Panc1 (cell line): ENCODE results near the gene DDX3Y. TPM values are rescaled to one million over a fixed set of nuclear protein-coding genes. Genes with fewer than 3 reads are reported as not detected.

Source experiments
- ATAC-seq: fragments of 200-7000 bp; cut with Tn5 transposase; 2 replicates; pipeline ENCODE4 v1.9.1; 2020; ENCODE audit warnings: mild to moderate bottlenecking, moderate library complexity
- BruUV-seq: library from RNA; stranded (reverse); fragments of 400-500 nt; replicated peaks from 2 replicates; lab custom pipeline; 2021; lab: Mats Ljungman, UMichigan
- CTCF ChIA-PET: fragments of 300-600 bp; sonication (Branson Sonifier 250); formaldehyde crosslinking; loops from one replicate; lab custom pipeline; 2022; ENCODE audit warnings: antibody characterized with exemption; lab: Charles Lee
- POLR2A ChIA-PET: fragments of 300-600 bp; sonication (Branson Sonifier 250); formaldehyde crosslinking; loops from one replicate; lab custom pipeline; 2022; ENCODE audit warnings: antibody characterized with exemption; lab: Charles Lee
- DNase-seq: peaks from one replicate; pipeline ENCODE4 v3.0.0-alpha.2; 2010; ENCODE audit warnings: low read depth, low spot score
- H3K27ac ChIP-seq: 2 replicates; pipeline ENCODE4 v1.5.1; 2011; ENCODE audit warnings: mild to moderate bottlenecking, low read length, inconsistent platforms
- H3K27me3 ChIP-seq: fragments of 200-500 bp; sonication (Bioruptor generic); 2 replicates; pipeline ENCODE4 v1.6.0; 2014; ENCODE audit warnings: low read length, inconsistent platforms; ENCODE audit not compliant: control insufficient read depth, insufficient read depth
- H3K36me3 ChIP-seq: fragments of 200-500 bp; sonication (Bioruptor generic); 2 replicates; pipeline ENCODE4 v1.5.1; 2014; ENCODE audit warnings: inconsistent platforms, mild to moderate bottlenecking, low read length, moderate library complexity; ENCODE audit not compliant: control insufficient read depth, insufficient read depth
- H3K4me1 ChIP-seq: 2 replicates; pipeline ENCODE4 v1.5.1; 2011; ENCODE audit warnings: inconsistent platforms, mild to moderate bottlenecking, low read length, moderate library complexity; ENCODE audit not compliant: control insufficient read depth, insufficient read depth
- H3K4me3 ChIP-seq, 2 experiments: 2 replicates each; pipeline ENCODE4 v1.5.1; 2011 to 2012; ENCODE audit warnings: low read depth in 2 of 2, low read length in 2 of 2, mild to moderate bottlenecking in 2 of 2, inconsistent platforms in 1 of 2, moderate library complexity in 1 of 2
- H3K9me3 ChIP-seq: fragments of 200-500 bp; sonication (Bioruptor generic); 2 replicates; pipeline ENCODE4 v1.5.1; 2014; ENCODE audit warnings: low read depth, mild to moderate bottlenecking, inconsistent platforms, low read length, moderate library complexity; ENCODE audit not compliant: control insufficient read depth, insufficient read depth
- CTCF ChIP-seq: fragments of 450-650 bp; IDR thresholded peaks from 2 replicates; pipeline ENCODE4 v1.5.1; 2017; ENCODE audit warnings: mild to moderate bottlenecking
- POLR2AphosphoS5 ChIP-seq: IDR thresholded peaks from 2 replicates; pipeline ENCODE4 v1.6.1; 2012; ENCODE audit warnings: mild to moderate bottlenecking, low read depth, low read length, moderate library complexity
- SIN3A ChIP-seq: IDR thresholded peaks from 2 replicates; pipeline ENCODE4 v1.6.1; 2012; ENCODE audit warnings: low read depth, mild to moderate bottlenecking, low read length, moderate library complexity, borderline replicate concordance; ENCODE audit not compliant: insufficient read depth
- TCF7L2 ChIP-seq: IDR thresholded peaks from 2 replicates; pipeline ENCODE4 v1.6.1; 2011; ENCODE audit warnings: mild to moderate bottlenecking, low read depth, low read length, inconsistent platforms
- in situ Hi-C: cut with HindIII; loops from 2 replicates; pipeline ENCODE4 v1.10.0; 2016; ENCODE audit warnings: low sequenced_read_pairs, low pct_unique_long_range_greater_than_20kb
- intact Hi-C: fragments of 100-400 bp; cut with micrococcal nuclease; formaldehyde crosslinking; loops from one replicate; pipeline ENCODE4 v1.10.0; 2022; ENCODE audit not compliant: unreplicated experiment
- total RNA-seq: library from RNA; stranded (reverse); gene quantifications from one replicate; pipeline ENCODE4 v1.2.1, GENCODE V29; 2021; ENCODE audit not compliant: unreplicated experiment
- TF ChIP-seq, protein P1 (sequence below), 2 experiments: IDR thresholded peaks; 2 replicates each; pipeline ENCODE4 v1.6.1; 2011 to 2012; ENCODE audit warnings: low read depth in 2 of 2, control low read depth in 1 of 2, low read length in 1 of 2, mild to moderate bottlenecking in 1 of 2, moderate library complexity in 1 of 2; ENCODE audit not compliant: insufficient read depth in 1 of 2

Gene DDX3Y
- total RNA-seq, 1 experiment from 2014 or later: 0.08 TPM

GRCh38 chrY:12905895-12906294 is 1.2 kb downstream of the DDX3Y start:
- no peaks in the 10 kb centered on the region for H3K27me3 ChIP-seq
- no peaks in the 10 kb centered on the region for H3K9me3 ChIP-seq
- no peaks in the 10 kb centered on the region for H3K36me3 ChIP-seq
- no TSS peak for BruUV-seq
- in situ Hi-C loops (no loop called here), intact Hi-C loops (no loop called here)
- no peak for DNase-seq
- ATAC-seq: no peak
- ChIA-PET POLR2A (no interaction called here), CTCF (no interaction called here)
- TF ChIP-seq CTCF: no peak
- no peak for TF ChIP-seq SIN3A
- H3K4me3 ChIP-seq: no peak overlapping the region
- no peaks in the 10 kb centered on the region for H3K4me1 ChIP-seq
- no peak overlapping the region for H3K27ac ChIP-seq

- Histone ChIP-seq H3K27ac (no peak overlapping the region), H3K4me1 (no peaks in the 10 kb centered on the region), H3K27me3 (no peaks in the 10 kb centered on the region), H3K4me3 (no peak overlapping the region), H3K36me3 (no peaks in the 10 kb centered on the region), H3K9me3 (no peaks in the 10 kb centered on the region)
- CTCF ChIA-PET: no interaction called here
- BruUV-seq: no TSS peak
- in situ Hi-C loops (no loop called here), intact Hi-C loops (no loop called here)
- DNase-seq (no peak), ATAC-seq (no peak)
- no peak for TF ChIP-seq SIN3A
- POLR2A ChIA-PET: no interaction called here
Observed at GRCh38 chrY:12913541-12913940, 8.9 kb downstream of the DDX3Y start.

- CTCF ChIA-PET: no interaction called here
- intact Hi-C loops: no loop called here
- no peak for ATAC-seq
Observed at GRCh38 chrY:12928043-12928442, 23.4 kb downstream of the DDX3Y start.

More at GRCh38 chrY:12928043-12928442, 23.4 kb downstream of the DDX3Y start:
- POLR2A ChIA-PET: no interaction called here
- Histone ChIP-seq H3K27me3 (no peaks in the 10 kb centered on the region), H3K36me3 (no peaks in the 10 kb centered on the region), H3K27ac (no peak overlapping the region), H3K9me3 (no peaks in the 10 kb centered on the region), H3K4me3 (no peak overlapping the region), H3K4me1 (no peaks in the 10 kb centered on the region)
- in situ Hi-C loops: no loop called here
- TF ChIP-seq, protein P1, sequence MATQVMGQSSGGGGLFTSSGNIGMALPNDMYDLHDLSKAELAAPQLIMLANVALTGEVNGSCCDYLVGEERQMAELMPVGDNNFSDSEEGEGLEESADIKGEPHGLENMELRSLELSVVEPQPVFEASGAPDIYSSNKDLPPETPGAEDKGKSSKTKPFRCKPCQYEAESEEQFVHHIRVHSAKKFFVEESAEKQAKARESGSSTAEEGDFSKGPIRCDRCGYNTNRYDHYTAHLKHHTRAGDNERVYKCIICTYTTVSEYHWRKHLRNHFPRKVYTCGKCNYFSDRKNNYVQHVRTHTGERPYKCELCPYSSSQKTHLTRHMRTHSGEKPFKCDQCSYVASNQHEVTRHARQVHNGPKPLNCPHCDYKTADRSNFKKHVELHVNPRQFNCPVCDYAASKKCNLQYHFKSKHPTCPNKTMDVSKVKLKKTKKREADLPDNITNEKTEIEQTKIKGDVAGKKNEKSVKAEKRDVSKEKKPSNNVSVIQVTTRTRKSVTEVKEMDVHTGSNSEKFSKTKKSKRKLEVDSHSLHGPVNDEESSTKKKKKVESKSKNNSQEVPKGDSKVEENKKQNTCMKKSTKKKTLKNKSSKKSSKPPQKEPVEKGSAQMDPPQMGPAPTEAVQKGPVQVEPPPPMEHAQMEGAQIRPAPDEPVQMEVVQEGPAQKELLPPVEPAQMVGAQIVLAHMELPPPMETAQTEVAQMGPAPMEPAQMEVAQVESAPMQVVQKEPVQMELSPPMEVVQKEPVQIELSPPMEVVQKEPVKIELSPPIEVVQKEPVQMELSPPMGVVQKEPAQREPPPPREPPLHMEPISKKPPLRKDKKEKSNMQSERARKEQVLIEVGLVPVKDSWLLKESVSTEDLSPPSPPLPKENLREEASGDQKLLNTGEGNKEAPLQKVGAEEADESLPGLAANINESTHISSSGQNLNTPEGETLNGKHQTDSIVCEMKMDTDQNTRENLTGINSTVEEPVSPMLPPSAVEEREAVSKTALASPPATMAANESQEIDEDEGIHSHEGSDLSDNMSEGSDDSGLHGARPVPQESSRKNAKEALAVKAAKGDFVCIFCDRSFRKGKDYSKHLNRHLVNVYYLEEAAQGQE (IDR thresholded peaks at IDR 0.05; ENCODE audit: insufficient read depth in 1 of 2, low read depth in 2 of 2, low read length in 1 of 2): no peak
- TF ChIP-seq SIN3A (no peak), TCF7L2 (no peak), CTCF (no peak), POLR2AphosphoS5 (no peak)
- BruUV-seq: no TSS peak
- DNase-seq: no peak
